GM12892 (cell line): ENCODE data around the gene SDK2.

Experiments used
- DNase-seq: peaks from one replicate; pipeline ENCODE4 v3.0.0; 2011; ENCODE audit not compliant: insufficient read length
- FAIRE-seq: peaks from 2 replicates; lab custom pipeline; 2011; peaks lifted over from hg19 to GRCh38; lab: Jason Lieb, UNC
- POLR2A ChIP-seq: IDR thresholded peaks from 2 replicates; pipeline ENCODE4 v1.6.1; 2011; ENCODE audit warnings: low read depth, low read length, control low read depth
- POLR2AphosphoS5 ChIP-seq: IDR thresholded peaks from 2 replicates; pipeline ENCODE4 v1.6.1; 2011; ENCODE audit warnings: low read depth, low read length, control low read depth
- TAF1 ChIP-seq: IDR thresholded peaks from 2 replicates; pipeline ENCODE4 v1.6.1; 2011; ENCODE audit warnings: low read depth, mild to moderate bottlenecking, control low read depth, low read length, borderline replicate concordance

SDK2 gene

DNA sequence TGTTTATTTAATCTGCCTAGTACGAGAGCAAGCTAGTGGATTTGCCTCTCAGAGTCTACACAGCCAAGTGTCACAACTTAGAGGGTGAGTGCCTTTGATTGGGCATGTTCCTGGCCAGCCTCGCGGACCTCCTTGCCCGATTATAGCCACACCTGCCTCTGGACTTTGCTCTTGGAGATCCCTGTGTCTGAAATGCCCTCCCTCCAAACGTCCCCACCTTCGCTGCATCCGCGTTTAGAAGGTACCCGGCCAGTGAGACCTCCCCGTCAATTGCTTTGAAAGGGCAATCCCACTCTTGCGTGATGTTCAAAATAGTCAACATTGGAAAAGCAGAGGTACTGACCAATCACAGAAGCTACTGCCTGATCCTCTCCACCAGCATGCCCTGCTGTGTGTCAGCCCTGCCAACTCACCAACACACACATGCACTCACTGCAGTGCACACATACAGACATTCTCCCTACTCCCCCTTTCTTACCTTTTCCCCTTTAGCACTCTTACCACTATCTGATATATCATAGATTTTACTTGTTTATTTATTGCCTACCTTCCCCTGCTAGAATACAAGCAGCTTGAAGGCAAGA, 6.5 kb upstream of the SDK2 start:
- FAIRE-seq: no peak
- DNase-seq: no peak
- TF ChIP-seq POLR2AphosphoS5 (no peak), POLR2A (no peak), TAF1 (no peak)

DNA sequence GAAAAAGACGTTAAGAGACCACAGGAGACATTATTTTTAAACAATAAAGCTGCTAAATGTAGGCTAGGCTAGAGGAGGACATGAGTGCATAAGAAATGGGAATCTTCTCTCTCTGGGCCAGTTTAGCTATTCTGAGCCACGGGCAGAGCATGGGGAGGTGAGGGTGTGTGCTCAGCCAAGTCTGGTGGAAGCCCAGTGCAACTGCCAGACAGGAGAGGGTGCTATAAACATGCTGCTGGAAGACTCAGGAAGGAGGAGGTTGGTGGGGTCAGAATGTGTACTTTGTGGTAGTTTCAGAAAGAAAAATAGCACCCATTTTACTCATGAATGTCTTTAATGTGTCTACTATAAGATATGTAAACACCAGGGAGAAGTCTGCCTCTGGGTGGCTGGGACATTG, 5.9 kb upstream of the SDK2 start:
- TF ChIP-seq TAF1 (no peak), POLR2A (no peak), POLR2AphosphoS5 (no peak)
- DNase-seq (no peak), FAIRE-seq (no peak)

DNA sequence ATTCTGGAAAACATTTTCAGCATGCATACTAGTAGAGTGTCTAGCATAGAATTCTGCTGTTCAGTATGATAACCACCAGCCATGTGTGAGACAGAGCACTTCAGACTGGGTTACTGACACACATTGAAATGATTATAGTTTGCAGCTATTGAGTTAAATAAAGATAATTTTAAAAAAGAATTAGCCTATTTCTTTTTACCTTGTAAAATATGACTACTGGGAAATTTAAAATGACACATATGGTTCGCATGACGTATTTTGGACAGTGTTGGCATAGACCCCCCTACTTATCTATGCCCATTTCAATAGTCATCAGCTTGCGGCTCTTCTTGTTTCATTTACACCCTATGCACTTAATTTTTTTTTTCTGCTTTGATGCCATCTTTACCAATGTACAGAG, 4.7 kb upstream of the SDK2 start:
- FAIRE-seq: no peak
- TF ChIP-seq POLR2A (no peak), POLR2AphosphoS5 (no peak), TAF1 (no peak)

GRCh38 chr17:73648543-73648820, 4.2 kb upstream of the SDK2 start:
- FAIRE-seq (no peak), DNase-seq (no peak)
- TF ChIP-seq POLR2A (no peak), POLR2AphosphoS5 (no peak)

More for the DNA sequence above, 4.7 kb upstream of the SDK2 start:
- no peak for DNase-seq

GRCh38 chr17:73647772-73648542, 3.7 kb upstream of the SDK2 start:
- FAIRE-seq: no peak

GRCh38 chr17:73647301-73647695, 3.1 kb upstream of the SDK2 start:
- no peak for DNase-seq
- no peak for TF ChIP-seq POLR2A
- no peak for TF ChIP-seq POLR2AphosphoS5
- no peak for TF ChIP-seq TAF1
- no peak for FAIRE-seq

More at GRCh38 chr17:73647772-73648542, 3.7 kb upstream of the SDK2 start:
- TF ChIP-seq TAF1: no peak
- no peak for TF ChIP-seq POLR2AphosphoS5
- no peak for TF ChIP-seq POLR2A
- no peak for DNase-seq

DNA sequence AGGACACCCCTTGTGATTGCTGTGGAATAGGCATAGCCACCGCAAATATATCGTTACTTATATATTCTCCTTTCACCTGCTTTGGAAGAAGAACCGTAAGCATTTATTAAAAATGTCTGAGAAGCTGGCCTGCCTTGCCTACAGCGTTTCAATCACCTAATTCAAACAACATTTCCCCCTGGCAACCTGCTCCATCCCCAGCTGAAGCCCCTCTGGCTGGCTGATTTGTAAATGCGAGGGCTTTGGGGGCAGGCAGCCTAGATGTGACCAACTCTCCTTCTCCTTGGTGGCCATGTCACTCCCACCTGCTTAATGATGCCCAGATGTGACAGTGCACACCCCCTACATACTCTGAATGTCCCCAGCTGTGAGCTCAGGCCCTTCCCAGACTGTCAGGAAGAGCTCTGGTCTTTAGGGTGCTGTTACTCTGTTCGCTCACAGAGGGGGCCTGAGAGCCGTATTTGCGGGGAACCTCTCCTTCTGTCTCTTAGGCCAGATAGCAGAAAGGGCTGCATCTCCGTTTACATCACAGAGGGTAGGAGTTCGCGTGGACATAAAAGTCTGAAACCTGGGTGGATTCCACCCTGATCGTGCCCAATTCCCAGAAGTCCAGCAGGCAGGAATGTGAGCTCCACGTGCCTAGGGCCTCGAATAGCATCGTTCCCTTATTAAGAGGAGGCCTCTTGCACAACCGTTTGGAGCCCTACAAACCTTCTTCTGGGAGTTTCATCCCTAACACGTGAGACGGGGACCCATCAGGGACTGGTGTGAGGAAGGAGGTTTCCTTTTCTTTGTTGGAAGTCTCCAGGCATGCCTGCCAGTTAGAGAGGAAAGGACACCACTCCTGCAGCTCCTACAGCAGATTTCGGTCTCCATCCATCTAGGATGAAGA, 2.4 kb upstream of the SDK2 start:
- DNase-seq: no peak
- FAIRE-seq: no peak
- no peak for TF ChIP-seq TAF1
- no peak for TF ChIP-seq POLR2AphosphoS5
- no peak for TF ChIP-seq POLR2A

DNA sequence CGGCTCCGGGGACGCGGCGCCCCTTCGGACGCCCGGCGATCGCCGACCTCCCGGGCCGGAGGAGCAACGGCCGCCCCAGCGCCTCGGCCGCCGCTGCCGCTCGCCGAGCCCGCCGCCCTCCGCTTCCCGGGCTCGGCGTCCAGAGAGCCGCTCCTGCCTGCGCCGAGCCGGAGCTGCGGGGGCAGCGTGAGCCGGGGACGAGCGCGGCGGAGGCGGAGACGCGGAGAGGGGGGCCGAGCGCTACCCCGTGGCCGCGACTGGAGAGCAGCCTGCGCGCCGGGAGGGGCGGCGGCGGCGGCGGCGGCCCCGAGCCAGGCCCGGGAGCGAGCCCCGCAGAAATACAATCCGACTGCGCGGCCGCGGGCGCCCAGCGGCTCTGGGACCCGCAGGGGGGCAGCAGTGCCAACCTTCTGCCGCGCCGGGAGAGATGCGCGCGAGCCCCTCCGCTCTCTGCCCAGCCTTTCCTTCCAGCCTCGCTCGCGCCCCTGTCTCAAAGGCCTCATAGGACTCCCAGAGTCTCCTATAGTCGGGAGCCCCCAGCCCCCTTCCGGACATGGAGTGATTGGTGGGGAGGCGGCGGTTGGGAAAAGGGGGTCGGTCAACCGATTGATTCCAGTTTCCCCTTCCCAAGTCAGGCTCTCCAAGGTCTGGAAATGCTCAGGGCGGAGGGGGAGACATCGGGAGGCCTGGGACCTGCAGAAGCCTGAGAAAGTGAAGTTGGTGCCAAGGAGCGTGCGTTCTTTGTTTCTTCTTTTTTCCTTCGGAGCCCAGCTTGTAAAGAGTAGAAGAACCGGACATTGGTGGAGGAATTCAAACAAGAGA, 1.0 kb upstream of the SDK2 start:
- TF ChIP-seq POLR2A: no peak
- no peak for DNase-seq
- FAIRE-seq: no peak

- FAIRE-seq (no peak), DNase-seq (no peak)
- no peak for TF ChIP-seq POLR2A
- no peak for TF ChIP-seq POLR2AphosphoS5
- no peak for TF ChIP-seq TAF1
Measured at GRCh38 chr17:73643852-73644144, 447 bp downstream of the SDK2 start.

- FAIRE-seq: no peak
- TF ChIP-seq POLR2AphosphoS5 (no peak), POLR2A (no peak), TAF1 (no peak)
- DNase-seq: no peak
Measured at GRCh38 chr17:73643001-73643851, 1.0 kb downstream of the SDK2 start.
